ENCODE data around the gene PLAAT3.

Gene PLAAT3

DNA sequence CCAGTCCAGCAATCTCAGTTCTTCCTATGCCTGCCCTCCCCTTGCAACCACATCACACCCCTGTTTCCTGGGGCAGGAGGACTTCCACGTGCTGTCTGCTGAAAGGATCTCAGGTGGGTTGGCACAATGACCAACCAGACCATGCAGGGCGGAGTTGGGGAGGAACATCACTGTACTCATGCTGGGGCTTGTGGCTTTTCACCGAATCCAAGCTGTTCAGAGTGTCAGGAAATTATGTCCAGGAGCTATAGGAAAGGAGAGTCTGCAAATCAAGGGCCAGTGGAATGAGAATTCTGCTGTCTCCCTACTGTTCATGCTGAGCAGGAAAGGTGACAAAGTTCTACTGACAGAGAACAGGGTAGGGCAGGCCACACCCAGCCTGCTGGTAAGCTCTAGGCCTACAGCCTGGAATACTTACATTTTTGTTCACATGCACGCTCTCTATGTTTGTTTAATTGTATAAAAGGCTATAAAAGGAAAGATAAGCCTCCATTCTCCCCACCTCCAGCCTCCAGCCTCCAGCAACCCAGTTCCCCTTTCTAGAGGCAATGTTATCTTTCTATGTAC is 49.4 kb downstream of the PLAAT3 start:
- no peak for DNase-seq (ENCODE audit: extremely low read depth, low read depth)
- no peak overlapping the region for H3K4me3 ChIP-seq (replicated peaks; ENCODE audit: low read depth, low read length)
- no peak for TF ChIP-seq CTCF (IDR thresholded peaks at IDR 0.05; ENCODE audit: low read depth, low read length, missing control alignments)

- H3K4me3 ChIP-seq (replicated peaks; ENCODE audit: low read depth, low read length), result no peak overlapping the region
- no peak for TF ChIP-seq CTCF (IDR thresholded peaks at IDR 0.05; ENCODE audit: low read depth, low read length, missing control alignments)
- no peak for DNase-seq (ENCODE audit: extremely low read depth, low read depth)
These were observed 50.0 kb downstream of the PLAAT3 start for GRCh38 chr11:63564056-63564774.

- no peak within 1 kb of the TSS for H3K4me3 ChIP-seq (replicated peaks; ENCODE audit: low read depth, low read length)
- TF ChIP-seq CTCF (IDR thresholded peaks at IDR 0.05; ENCODE audit: low read depth, low read length, missing control alignments), result no peak
- DNase-seq (ENCODE audit: extremely low read depth, low read depth), result no peak
These were observed 50.8 kb downstream of the PLAAT3 start, which contains the start of gene PLAAT2 for GRCh38 chr11:63563201-63564055. Gene PLAAT2, minus strand, starts transcription at chr11:63563379. Its CDS starts 55 bp downstream, at chr11:63563324.

- TF ChIP-seq CTCF (IDR thresholded peaks at IDR 0.05; ENCODE audit: low read depth, low read length, missing control alignments), result no peak
- no peak for DNase-seq (ENCODE audit: extremely low read depth, low read depth)
- no peak overlapping the region for H3K4me3 ChIP-seq (replicated peaks; ENCODE audit: low read depth, low read length)
These were observed 53.6 kb downstream of the PLAAT3 start for GRCh38 chr11:63560506-63561180.

DNA sequence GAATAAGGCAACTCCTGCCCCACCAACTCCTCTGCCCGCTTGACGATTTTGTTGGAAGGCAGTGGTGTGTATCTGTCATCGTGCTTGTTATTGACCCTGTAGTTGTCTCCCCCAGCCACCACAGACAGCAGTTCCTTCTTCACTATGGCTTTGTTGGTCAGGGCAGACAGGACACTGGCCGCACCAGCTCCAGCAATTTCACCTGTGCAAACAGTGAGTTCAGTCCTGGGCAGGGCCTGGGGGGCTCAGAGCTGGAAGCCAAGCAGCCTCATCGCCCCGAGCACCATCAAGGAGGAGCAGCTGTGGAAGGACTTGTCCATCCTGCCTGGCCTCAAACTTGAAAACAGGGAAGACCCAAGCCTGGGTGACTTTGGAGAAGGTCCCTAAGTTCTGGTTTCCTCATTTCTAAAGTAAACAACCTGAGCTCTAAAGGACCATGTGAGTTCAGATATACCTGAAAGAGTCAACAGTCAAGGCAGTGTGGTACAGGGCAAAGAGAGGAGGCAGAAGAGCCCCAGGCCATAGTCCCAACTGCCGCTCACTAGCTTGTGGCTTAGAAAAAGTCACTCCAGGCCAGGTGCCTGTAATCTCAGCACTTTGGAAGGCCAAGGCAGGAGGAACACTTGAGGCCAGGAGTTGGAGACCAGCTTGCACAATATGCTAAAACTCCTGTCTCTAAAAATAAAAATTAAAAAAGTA is 55.6 kb downstream of the PLAAT3 start:
- TF ChIP-seq CTCF (IDR thresholded peaks at IDR 0.05; ENCODE audit: low read depth, low read length, missing control alignments), result no peak

DNA sequence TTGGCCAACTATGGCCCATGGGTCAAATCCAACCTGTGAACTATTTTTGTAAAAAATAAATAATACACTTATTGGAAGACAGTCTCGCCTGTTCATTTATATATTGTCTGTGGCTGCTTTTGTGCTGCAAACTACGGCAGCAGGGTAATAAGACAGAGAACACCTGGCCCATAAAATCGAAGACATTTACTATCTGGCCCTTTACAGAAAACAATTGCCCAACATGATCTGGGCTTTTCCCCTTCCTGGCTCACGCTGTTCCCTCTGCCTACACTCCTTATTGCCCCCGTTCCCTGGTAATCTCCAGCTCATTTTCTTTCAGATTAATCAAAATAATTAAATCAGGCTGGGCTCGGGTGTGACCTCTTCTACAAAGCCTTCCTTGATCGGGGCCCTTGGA is 56.7 kb downstream of the PLAAT3 start:
- no peak for TF ChIP-seq CTCF (IDR thresholded peaks at IDR 0.05; ENCODE audit: low read depth, low read length, missing control alignments)
- H3K4me3 ChIP-seq (replicated peaks; ENCODE audit: low read depth, low read length), result no peak overlapping the region
- no peak for DNase-seq (ENCODE audit: extremely low read depth, low read depth)

More for the DNA sequence above, 55.6 kb downstream of the PLAAT3 start:
- DNase-seq (ENCODE audit: extremely low read depth, low read depth), result no peak
- H3K4me3 ChIP-seq (replicated peaks; ENCODE audit: low read depth, low read length), result no peak overlapping the region

All from HFF-Myc (cell line).